ENCODE results near the gene PUM2.

DNA sequence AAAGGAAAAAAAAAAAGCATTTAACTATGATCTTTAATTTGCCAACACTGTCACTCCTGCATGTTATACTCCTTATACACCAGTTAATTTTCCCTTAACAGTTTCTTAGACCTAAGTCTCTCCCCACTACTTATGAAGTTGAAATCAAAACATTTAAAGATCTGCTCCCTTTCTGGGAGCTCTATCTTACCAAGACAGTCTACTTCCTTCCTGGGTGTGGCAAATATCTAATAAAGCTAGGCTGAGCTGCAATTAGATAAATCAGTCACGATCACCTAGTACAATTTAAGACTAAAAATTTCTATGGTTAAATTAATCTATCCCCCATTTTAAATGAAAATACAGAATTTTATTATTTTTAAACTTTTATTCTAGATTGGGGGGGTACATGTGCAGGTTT, 33.4 kb downstream of the PUM2 start:
- TF ChIP-seq POLR2A (IDR thresholded peaks at IDR 0.05): no peak
- TF ChIP-seq, protein P1, sequence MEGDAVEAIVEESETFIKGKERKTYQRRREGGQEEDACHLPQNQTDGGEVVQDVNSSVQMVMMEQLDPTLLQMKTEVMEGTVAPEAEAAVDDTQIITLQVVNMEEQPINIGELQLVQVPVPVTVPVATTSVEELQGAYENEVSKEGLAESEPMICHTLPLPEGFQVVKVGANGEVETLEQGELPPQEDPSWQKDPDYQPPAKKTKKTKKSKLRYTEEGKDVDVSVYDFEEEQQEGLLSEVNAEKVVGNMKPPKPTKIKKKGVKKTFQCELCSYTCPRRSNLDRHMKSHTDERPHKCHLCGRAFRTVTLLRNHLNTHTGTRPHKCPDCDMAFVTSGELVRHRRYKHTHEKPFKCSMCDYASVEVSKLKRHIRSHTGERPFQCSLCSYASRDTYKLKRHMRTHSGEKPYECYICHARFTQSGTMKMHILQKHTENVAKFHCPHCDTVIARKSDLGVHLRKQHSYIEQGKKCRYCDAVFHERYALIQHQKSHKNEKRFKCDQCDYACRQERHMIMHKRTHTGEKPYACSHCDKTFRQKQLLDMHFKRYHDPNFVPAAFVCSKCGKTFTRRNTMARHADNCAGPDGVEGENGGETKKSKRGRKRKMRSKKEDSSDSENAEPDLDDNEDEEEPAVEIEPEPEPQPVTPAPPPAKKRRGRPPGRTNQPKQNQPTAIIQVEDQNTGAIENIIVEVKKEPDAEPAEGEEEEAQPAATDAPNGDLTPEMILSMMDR (IDR thresholded peaks at IDR 0.05): no peak
